ENCODE results near the gene NAV1.

GRCh38 chr1:201506557-201507359 is 32.2 kb upstream of the NAV1 start, which contains the start of gene CSRP1:
- peak in 1 of 3 experiments; percentile 41 for TF ChIP-seq CTCF (optimal IDR thresholded peaks at IDR 0.05 in 1 of 3, IDR thresholded peaks at IDR 0.05 in 1 of 3, conservative IDR thresholded peaks at IDR 0.05 in 1 of 3; ENCODE audit: extremely low read depth in 1 of 3, insufficient read depth in 2 of 3, low read length in 3 of 3)
- TF ChIP-seq EZH2 (IDR thresholded peaks at IDR 0.05; ENCODE audit: low read length): no peak
